SK-N-MC (cell line): ENCODE data around the gene MYH14.

Source experiments
- FOXP2 ChIP-seq: optimal IDR thresholded peaks from 2 replicates; pipeline ENCODE3; 2011; ENCODE audit warnings: mild to moderate bottlenecking, moderate library complexity; ENCODE audit not compliant: insufficient read depth; ENCODE audit errors: extremely low read length, control extremely low read depth
- POLR2AphosphoS5 ChIP-seq: IDR thresholded peaks from 2 replicates; pipeline ENCODE4 v1.6.1; 2012; ENCODE audit warnings: mild to moderate bottlenecking, low read depth, low read length, borderline replicate concordance

DNA sequence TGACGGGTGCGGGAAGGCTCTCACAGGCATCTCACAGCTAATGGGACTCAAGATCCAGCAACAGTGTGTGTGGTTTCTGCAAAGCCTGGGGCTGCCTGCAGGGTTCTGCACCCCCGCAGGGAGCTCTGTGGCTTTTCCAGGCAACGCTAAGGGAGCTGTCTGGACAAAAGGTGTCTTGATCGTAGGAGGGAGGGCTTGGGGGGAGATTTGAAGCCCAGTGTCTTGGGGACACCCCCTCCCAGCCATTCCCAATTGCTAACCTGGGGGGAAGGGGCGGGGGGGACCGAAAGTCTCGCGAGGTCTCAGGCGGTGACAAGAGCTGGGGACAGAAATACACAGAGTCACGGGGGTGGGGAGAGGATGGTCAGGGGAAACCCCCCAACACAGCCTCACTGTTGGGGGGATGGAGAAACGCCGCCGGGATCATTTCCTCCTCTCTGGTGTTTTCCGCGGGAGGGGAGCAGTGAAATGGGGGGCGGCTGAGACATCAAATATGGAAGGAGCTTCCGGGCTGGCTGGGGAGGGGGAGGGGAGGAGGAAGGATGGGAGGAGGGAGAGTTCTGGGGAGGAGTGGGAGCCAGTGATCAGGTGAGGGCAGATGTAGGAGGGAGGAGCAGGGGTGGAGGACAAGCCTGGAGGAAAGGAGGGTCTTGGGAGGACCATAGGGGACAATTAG is 112.5 kb downstream of the MYH14 start:
- TF ChIP-seq FOXP2 (no peak), POLR2AphosphoS5 (no peak)
